C1 segment of cervical spinal cord (tissue), 14 donors: ENCODE measurements around the gene TP53I11.

Experiments
- DNase-seq, 14 donors: peaks; one replicate each; lab custom pipeline; 2025; lab: John Stamatoyannopoulos, UW

The TP53I11 gene

DNA sequence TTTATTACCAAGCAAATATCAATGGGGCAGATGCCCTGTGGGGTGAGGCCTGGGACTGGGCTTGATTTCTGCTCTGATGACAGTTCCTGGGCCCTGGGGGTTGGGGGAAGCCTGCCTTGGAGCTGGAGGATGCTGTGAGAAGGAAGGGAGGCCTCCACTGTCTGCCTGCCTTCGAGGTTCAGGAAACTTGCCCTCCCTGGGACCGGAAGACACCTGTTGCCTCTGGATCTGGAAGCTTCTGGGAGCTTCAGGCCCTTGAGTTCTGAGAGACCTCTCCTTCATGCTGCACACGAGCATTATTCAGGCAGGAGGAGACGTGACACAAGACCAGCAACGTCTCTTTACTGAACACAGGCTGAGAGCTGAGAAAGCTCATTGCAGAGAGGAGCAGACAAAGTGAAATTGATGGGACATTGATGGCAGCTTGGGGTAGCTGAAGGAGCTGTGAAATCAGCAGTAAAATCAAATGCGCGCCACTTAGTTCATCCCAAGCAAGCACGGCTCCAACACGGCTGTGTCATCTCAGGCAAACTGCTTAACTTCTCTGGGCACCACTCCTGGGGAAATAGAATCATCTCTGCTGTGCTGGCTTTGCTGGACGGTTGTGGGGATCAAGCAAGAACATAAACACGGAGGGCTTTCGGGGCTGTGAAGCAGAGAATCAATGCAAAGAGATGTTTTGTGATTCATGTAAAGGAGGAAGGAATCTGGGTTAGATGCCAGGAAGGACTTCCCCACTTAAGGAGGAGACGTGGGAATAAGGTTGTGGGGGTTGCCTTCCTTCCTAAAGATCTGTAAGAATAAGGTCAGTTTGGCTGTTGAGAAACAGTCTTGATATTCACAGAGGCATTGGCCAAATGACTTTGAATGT, 64.5 kb downstream of the TP53I11 start:
- DNase-seq, result no peak

DNA sequence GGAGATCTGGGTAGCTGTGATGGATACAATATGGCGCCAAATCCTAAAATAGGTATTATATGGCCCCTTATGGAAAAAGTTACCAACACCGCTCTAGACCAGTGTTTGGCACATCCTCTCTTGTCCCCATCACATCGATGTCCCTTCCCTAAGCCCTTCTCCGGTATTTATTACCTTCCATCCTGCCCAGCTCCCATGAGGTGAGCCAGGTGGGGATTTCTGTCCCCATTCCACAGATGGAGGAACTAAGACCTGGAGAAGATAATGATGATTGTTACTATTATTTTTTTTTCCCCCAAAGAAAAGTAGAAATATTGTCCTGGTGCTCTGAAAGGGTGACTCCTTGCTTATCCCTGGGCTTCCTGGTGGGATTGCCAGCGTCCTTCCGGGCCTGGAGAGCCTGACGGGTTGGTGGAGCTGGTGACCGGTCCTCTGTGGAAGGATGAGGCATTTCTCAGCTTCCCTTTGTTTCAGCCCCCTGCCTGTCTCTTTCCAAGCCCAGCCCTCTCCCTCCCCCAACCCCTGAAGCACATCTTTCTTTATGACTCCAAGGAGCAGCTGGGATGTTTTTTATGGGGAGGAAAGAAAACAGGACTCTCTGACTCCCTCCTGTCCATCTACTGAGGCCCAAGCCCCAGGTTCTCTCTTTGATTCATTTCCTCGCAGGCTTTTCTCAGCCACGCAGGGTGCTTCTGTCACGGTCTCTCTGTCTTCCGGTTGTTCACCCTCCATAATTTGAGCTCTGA, 65.4 kb downstream of the TP53I11 start:
- no peak for DNase-seq

DNA sequence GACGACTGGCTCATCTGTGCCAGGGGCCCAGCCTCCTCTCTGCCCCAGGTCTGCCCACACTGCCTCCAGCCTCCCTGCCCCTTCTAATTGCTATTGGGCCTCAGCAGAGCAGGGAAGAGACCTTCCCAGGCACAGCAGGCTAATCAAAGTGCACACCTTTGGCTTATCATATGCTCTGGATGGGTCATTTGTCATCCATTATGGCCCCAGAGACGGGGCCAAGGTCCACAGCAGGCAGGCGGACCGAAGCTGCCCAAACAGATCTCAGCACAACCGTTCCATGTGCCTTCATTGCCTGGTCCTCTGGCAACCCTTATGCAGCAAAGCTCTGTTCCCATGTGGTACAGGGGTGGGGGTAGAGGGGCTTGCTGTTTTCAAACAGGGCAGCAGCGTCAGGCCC, 66.6 kb downstream of the TP53I11 start:
- no peak for DNase-seq

DNA sequence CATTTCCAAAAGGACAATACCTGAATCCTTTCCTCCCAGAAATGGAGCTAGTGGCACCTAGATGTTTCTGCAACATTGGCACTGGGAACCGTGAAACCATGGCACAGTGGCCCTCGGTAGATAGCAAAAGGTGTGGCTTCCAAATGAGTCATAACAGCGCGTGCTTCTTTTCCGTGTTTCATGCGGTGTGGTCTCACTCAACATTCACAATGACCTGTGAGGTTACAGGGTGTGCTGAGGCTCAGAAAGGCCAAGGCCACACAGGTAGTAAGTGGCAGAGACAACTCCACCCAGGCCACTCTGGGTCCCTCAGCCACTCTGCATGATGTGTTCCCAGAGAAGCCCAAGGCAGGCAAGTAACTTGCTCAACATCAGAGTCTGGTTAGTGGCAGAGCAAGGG, 67.4 kb downstream of the TP53I11 start:
- DNase-seq, result no peak
